ENCODE results near the gene CDV3. TPM values are rescaled to one million over a fixed set of nuclear protein-coding genes. Genes with fewer than 3 reads are reported as not detected.

The CDV3 gene
- total and polyA plus RNA-seq, 10 of the 15 experiments (the other 5 are each of a cell fraction or from before 2014, with no cell fraction given): 42.3 to 466 (median 136) TPM

DNA sequence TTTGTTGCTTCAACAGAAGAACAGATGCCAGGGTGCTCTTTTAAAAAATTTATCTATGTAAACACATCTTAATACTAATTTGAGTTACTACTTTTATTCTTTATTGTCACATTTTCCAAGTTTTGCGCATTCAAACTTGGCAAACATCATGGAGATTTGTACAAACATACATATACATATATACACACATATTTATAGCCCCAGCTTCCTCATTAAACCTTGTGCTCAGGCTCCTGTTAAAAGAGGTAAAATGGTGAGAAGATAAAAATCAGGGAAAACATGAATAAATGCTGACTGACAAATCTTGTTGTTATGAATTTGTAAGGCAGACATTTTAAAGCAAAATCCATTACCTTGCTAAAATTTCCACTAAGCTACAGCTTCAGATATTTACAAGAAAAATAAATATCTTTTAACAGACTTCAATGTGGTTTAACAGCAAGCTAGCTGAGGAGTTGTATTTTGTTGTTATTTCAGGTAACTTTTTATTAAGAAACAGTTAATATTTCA is 27.1 kb downstream of the CDV3 start:
- Histone ChIP-seq H3K9me3 (replicated peaks; ENCODE audit: control insufficient read depth, insufficient read depth, low read length) (no peaks in the 10 kb centered on the region), H3K27ac (ENCODE audit: control insufficient read depth, insufficient read depth) (no peak overlapping the region), H3K4me1 (ENCODE audit: control insufficient read depth, insufficient read depth, low read length) (no peaks in the 10 kb centered on the region), H3K9ac (ENCODE audit: control insufficient read depth, insufficient read depth, low read length) (no peak overlapping the region), H2AFZ (ENCODE audit: control insufficient read depth, low read depth, low read length) (no peak overlapping the region), H3K4me3 (no peak overlapping the region), H3K4me2 (ENCODE audit: control insufficient read depth, insufficient read depth) (no peak overlapping the region), H4K20me1 (ENCODE audit: control insufficient read depth, insufficient read depth) (no peaks in the 10 kb centered on the region), H3K79me2 (ENCODE audit: control insufficient read depth, insufficient read depth, low read length) (no peaks in the 10 kb centered on the region), H3K36me3 (ENCODE audit: control insufficient read depth in 2 of 2, insufficient read depth in 2 of 2, low read length in 1 of 2) (peaks cover 0 to 8% of the 10 kb centered on the region in 2 experiments; a peak in 2 of 4 replicates), H3K27me3 (replicated peaks in 1 of 2; ENCODE audit: control insufficient read depth in 2 of 2, insufficient read depth in 2 of 2, low read length in 1 of 2) (no peaks in the 10 kb centered on the region)
- POLR2A ChIA-PET: no interaction called here
- TF ChIP-seq ASH2L (IDR thresholded peaks at IDR 0.05; ENCODE audit: borderline replicate concordance, low read depth) (no peak), HCFC1 (IDR thresholded peaks at IDR 0.05; ENCODE audit: low read length) (no peak), CBFB (IDR thresholded peaks at IDR 0.05; ENCODE audit: low read depth) (no peak), STAT1 (conservative IDR thresholded peaks at IDR 0.05) (no peak)
- TF ChIP-seq, protein P1, sequence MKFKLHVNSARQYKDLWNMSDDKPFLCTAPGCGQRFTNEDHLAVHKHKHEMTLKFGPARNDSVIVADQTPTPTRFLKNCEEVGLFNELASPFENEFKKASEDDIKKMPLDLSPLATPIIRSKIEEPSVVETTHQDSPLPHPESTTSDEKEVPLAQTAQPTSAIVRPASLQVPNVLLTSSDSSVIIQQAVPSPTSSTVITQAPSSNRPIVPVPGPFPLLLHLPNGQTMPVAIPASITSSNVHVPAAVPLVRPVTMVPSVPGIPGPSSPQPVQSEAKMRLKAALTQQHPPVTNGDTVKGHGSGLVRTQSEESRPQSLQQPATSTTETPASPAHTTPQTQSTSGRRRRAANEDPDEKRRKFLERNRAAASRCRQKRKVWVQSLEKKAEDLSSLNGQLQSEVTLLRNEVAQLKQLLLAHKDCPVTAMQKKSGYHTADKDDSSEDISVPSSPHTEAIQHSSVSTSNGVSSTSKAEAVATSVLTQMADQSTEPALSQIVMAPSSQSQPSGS (IDR thresholded peaks at IDR 0.05; ENCODE audit: low read length): no peak
- CTCF ChIA-PET: interaction anchor here (1.4 kb wide), 1 partner anchor 20 kb away, joined by 4 read pairs; no protein-coding TSS in a partner anchor
- FAIRE-seq (no peak), ATAC-seq (no peak), DNase-seq (ENCODE audit: low read depth, low spot score) (no peak)
- intact Hi-C loops (cut with micrococcal nuclease; ENCODE audit: unreplicated experiment): no loop called here
- BruUV-seq (replicated peaks): TSS peak; percentile 45
- RAD21 ChIA-PET (ENCODE audit: unreplicated experiment): no interaction called here
- in situ Hi-C loops (cut with MboI): no loop called here
- SMC1A ChIA-PET (ENCODE audit: uncharacterized antibody, unreplicated experiment): interaction anchor here (1.0 to 2.3 kb wide), 2 partner anchors 22 to 112 kb away, joined by 3 to 5 read pairs; no protein-coding TSS in a partner anchor
- 100% methylated on average over 1 of the region's 1 CpG for WGBS (ENCODE audit: insufficient coverage, insufficient replicate concordance, low lambda C conversion rate, missing lambda C conversion rate)

DNA sequence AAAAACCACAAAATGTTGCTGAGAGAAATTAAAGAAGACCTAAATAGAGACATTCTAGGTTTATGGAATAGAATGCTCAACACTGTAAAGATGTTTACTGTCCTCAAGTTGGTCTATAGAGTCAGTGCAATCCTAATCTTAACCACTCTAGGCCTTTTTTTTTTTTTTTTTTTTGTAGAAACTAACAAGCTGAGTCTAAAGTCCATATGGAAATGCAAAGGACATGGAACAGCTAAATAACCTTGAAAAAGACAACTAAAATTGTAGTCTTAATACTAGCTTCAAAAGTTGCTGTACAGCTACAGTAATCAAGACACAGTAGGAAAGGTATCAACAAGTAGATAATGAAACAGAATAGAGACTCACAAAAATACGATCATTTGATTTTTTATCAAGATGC is 32.9 kb downstream of the CDV3 start:
- no TSS peak for BruUV-seq (replicated peaks)
- Histone ChIP-seq H2AFZ (ENCODE audit: control insufficient read depth, low read depth, low read length) (no peak overlapping the region), H3K4me2 (ENCODE audit: control insufficient read depth, insufficient read depth) (no peak overlapping the region), H3K27ac (ENCODE audit: control insufficient read depth, insufficient read depth) (no peak overlapping the region), H3K79me2 (ENCODE audit: control insufficient read depth, insufficient read depth, low read length) (no peaks in the 10 kb centered on the region), H4K20me1 (ENCODE audit: control insufficient read depth, insufficient read depth) (no peaks in the 10 kb centered on the region), H3K4me3 (no peak overlapping the region), H3K9ac (ENCODE audit: control insufficient read depth, insufficient read depth, low read length) (no peak overlapping the region), H3K9me3 (replicated peaks; ENCODE audit: control insufficient read depth, insufficient read depth, low read length) (no peaks in the 10 kb centered on the region; the same call in 2 of the 3 replicates), H3K36me3 (ENCODE audit: control insufficient read depth in 2 of 2, insufficient read depth in 2 of 2, low read length in 1 of 2) (peaks cover 4 to 30% of the 10 kb centered on the region in 2 experiments), H3K4me1 (ENCODE audit: control insufficient read depth, insufficient read depth, low read length) (no peaks in the 10 kb centered on the region), H3K27me3 (replicated peaks in 1 of 2; ENCODE audit: control insufficient read depth in 2 of 2, insufficient read depth in 2 of 2, low read length in 1 of 2) (no peaks in the 10 kb centered on the region)
- intact Hi-C loops (cut with micrococcal nuclease; ENCODE audit: unreplicated experiment) (no loop called here), in situ Hi-C loops (cut with MboI) (no loop called here)
- ATAC-seq: no peak
- POLR2A ChIA-PET: interaction anchor here (0.6 to 1.0 kb wide), 3 partner anchors 9 to 35 kb away, joined by 3 to 6 read pairs (median 4); no protein-coding TSS in a partner anchor
- RAD21 ChIA-PET (ENCODE audit: unreplicated experiment): interaction anchor here (0.9 kb wide), 1 partner anchor 30 kb away, joined by 3 read pairs; no protein-coding TSS in a partner anchor
- no peak for TF ChIP-seq ZNF384 (IDR thresholded peaks at IDR 0.05; ENCODE audit: borderline replicate concordance, low read depth, low read length)
- TF ChIP-seq ASH2L (IDR thresholded peaks at IDR 0.05; ENCODE audit: borderline replicate concordance, low read depth): no peak
- TF ChIP-seq, protein P2, sequence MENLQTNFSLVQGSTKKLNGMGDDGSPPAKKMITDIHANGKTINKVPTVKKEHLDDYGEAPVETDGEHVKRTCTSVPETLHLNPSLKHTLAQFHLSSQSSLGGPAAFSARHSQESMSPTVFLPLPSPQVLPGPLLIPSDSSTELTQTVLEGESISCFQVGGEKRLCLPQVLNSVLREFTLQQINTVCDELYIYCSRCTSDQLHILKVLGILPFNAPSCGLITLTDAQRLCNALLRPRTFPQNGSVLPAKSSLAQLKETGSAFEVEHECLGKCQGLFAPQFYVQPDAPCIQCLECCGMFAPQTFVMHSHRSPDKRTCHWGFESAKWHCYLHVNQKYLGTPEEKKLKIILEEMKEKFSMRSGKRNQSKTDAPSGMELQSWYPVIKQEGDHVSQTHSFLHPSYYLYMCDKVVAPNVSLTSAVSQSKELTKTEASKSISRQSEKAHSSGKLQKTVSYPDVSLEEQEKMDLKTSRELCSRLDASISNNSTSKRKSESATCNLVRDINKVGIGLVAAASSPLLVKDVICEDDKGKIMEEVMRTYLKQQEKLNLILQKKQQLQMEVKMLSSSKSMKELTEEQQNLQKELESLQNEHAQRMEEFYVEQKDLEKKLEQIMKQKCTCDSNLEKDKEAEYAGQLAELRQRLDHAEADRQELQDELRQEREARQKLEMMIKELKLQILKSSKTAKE (IDR thresholded peaks at IDR 0.05; ENCODE audit: low read depth, poor library complexity, severe bottlenecking): no peak
- no peak for TF ChIP-seq PAX5 (IDR thresholded peaks at IDR 0.05; ENCODE audit: borderline replicate concordance, low read depth, low read length)
- TF ChIP-seq YY1 (IDR thresholded peaks at IDR 0.05; ENCODE audit: low read depth, low read length): no peak
- no peak for TF ChIP-seq NFYA (IDR thresholded peaks at IDR 0.05; ENCODE audit: borderline replicate concordance, low read depth, low read length)
- TF ChIP-seq, protein P3, sequence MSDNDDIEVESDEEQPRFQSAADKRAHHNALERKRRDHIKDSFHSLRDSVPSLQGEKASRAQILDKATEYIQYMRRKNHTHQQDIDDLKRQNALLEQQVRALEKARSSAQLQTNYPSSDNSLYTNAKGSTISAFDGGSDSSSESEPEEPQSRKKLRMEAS (IDR thresholded peaks at IDR 0.05; ENCODE audit: low read depth, low read length): no peak
- SMC1A ChIA-PET (ENCODE audit: uncharacterized antibody, unreplicated experiment): interaction anchor here (0.8 to 2.2 kb wide), 6 partner anchors 9 to 139 kb away, joined by 3 to 5 read pairs (median 4); no protein-coding TSS in a partner anchor
- FAIRE-seq: no peak
- DNase-seq (ENCODE audit: low read depth, low spot score): no peak
- CTCF ChIA-PET: interaction anchor here (0.7 to 1.1 kb wide), 5 partner anchors 11 to 1406 kb away, joined by 3 to 4 read pairs (median 3); no protein-coding TSS in a partner anchor
- 96% methylated on average over 1 of the region's 1 CpG for WGBS (ENCODE audit: insufficient coverage, insufficient replicate concordance, low lambda C conversion rate, missing lambda C conversion rate)

Data from GM12878 (cell line).